GM23248 (cell line): Measurements from ENCODE around the gene ZNF648. TPM values are rescaled to one million over a fixed set of nuclear protein-coding genes. Genes with fewer than 3 reads are reported as not detected.

Source experiments
- DNase-seq: peaks from one replicate; pipeline ENCODE4 v3.0.0-alpha.2; 2015
- H2AFZ ChIP-seq: fragments of 200-600 bp; sonication (generic); 2 replicates; pipeline ENCODE4 v1.6.1; 2016; ENCODE audit warnings: antibody characterized with exemption
- H3F3A ChIP-seq: fragments of 200-600 bp; sonication (generic); 2 replicates; pipeline ENCODE4 v1.6.1; 2016; ENCODE audit warnings: mild to moderate bottlenecking, antibody characterized with exemption, mixed run types; ENCODE audit not compliant: insufficient read depth
- H3K27ac ChIP-seq: fragments of 200-600 bp; sonication (generic); 2 replicates; pipeline ENCODE4 v1.5.1; 2016; ENCODE audit warnings: mild to moderate bottlenecking
- H3K27me3 ChIP-seq: fragments of 200-600 bp; sonication (generic); replicated peaks from 2 replicates; pipeline ENCODE4 v1.6.1; 2016; ENCODE audit warnings: mild to moderate bottlenecking; ENCODE audit not compliant: insufficient read depth
- H3K36me3 ChIP-seq: fragments of 200-600 bp; sonication (generic); 2 replicates; pipeline ENCODE4 v1.6.1; 2016; ENCODE audit warnings: low read depth, mild to moderate bottlenecking
- H3K4me1 ChIP-seq: fragments of 200-600 bp; sonication (generic); 2 replicates; pipeline ENCODE4 v1.6.1; 2016; ENCODE audit warnings: mild to moderate bottlenecking; ENCODE audit not compliant: insufficient read depth
- H3K4me2 ChIP-seq: fragments of 200-600 bp; sonication (generic); one replicate; pipeline ENCODE4 v1.6.1; 2016; ENCODE audit warnings: mild to moderate bottlenecking; ENCODE audit not compliant: unreplicated experiment
- H3K4me3 ChIP-seq: fragments of 200-600 bp; sonication (generic); 2 replicates; pipeline ENCODE4 v1.5.1; 2016; ENCODE audit warnings: mild to moderate bottlenecking
- H3K79me2 ChIP-seq: fragments of 200-600 bp; sonication (generic); 2 replicates; pipeline ENCODE4 v1.6.1; 2016; ENCODE audit warnings: mild to moderate bottlenecking; ENCODE audit not compliant: insufficient read depth
- H3K9ac ChIP-seq: fragments of 200-600 bp; sonication (generic); 2 replicates; pipeline ENCODE4 v1.6.1; 2016; ENCODE audit warnings: mild to moderate bottlenecking
- H3K9me2 ChIP-seq: fragments of 200-600 bp; sonication (generic); 2 replicates; pipeline ENCODE4 v1.6.1; 2016; ENCODE audit warnings: mixed run types, mild to moderate bottlenecking, moderate library complexity; ENCODE audit not compliant: insufficient read depth
- H3K9me3 ChIP-seq: fragments of 200-600 bp; sonication (generic); one replicate; pipeline ENCODE4 v1.6.1; 2017; ENCODE audit warnings: low read depth
- H4K20me1 ChIP-seq: fragments of 200-600 bp; sonication (generic); 2 replicates; pipeline ENCODE4 v1.6.0; 2016; ENCODE audit not compliant: insufficient read depth
- EZH2 ChIP-seq: fragments of 200-600 bp; sonication (generic); IDR thresholded peaks from 2 replicates; pipeline ENCODE4 v1.6.1; 2018; ENCODE audit warnings: antibody characterized with exemption, mild to moderate bottlenecking; ENCODE audit not compliant: insufficient read depth, poor library complexity, severe bottlenecking
- EZH2phosphoT487 ChIP-seq: fragments of 200-600 bp; sonication (generic); IDR thresholded peaks from 2 replicates; pipeline ENCODE4 v1.6.1; 2018; ENCODE audit warnings: antibody characterized with exemption, moderate library complexity, mild to moderate bottlenecking, low read depth; ENCODE audit not compliant: insufficient read depth
- WGBS, 2 experiments: methylation state at CpG; one replicate each; pipeline ENCODE4 v1.1.6; 2015 to 2017; ENCODE audit warnings: low lambda C conversion rate in 2 of 2, low coverage in 1 of 2; ENCODE audit errors: missing lambda C conversion rate in 2 of 2; 5-methylcytosine and 5-hydroxymethylcytosine counted together
- in situ Hi-C: fragments of 300-500 bp; cut with MboI; formaldehyde crosslinking; loops from 2 replicates; pipeline ENCODE4 v1.15.0; 2020
- polyA plus RNA-seq: library from polyadenylated mRNA; unstranded; fragments of >200 nt; fragmentation: Nextera tagmentation; extraction: Ambion mirVana; gene quantifications from 2 replicates; pipeline ENCODE4 v1.2.1, GENCODE V29; 2016
- total RNA-seq: library from RNA; depleted of rRNA; stranded (reverse); fragments of >200 nt; shearing (Covaris generic); gene quantifications from 2 replicates; pipeline ENCODE4 v1.2.3, GENCODE V29; 2014; rRNA removed

The ZNF648 gene, protein sequence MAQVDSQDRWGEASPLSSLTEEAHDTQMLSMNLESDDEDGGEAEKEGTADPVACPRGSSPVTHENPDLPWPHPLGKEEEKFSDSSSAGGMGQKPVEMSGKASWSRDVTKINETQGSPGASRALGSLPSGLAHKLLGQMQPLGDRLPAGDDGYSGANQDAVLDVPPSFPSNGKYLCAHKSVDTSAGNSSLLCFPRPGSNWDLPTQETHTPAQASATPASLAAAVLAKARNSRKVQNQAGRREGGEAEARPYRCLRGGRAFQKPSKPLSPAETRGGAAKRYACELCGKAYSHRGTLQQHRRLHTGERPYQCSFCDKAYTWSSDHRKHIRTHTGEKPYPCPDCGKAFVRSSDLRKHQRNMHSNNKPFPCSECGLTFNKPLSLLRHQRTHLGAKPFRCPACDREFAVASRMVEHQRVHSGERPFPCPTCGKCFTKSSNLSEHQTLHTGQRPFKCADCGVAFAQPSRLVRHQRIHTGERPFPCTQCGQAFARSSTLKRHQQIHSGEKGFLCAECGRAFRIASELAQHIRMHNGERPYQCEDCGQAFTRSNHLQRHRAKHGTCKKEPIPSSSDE
- total RNA-seq (not detected in 2 replicates), polyA plus RNA-seq (not detected in 2 replicates)

DNA sequence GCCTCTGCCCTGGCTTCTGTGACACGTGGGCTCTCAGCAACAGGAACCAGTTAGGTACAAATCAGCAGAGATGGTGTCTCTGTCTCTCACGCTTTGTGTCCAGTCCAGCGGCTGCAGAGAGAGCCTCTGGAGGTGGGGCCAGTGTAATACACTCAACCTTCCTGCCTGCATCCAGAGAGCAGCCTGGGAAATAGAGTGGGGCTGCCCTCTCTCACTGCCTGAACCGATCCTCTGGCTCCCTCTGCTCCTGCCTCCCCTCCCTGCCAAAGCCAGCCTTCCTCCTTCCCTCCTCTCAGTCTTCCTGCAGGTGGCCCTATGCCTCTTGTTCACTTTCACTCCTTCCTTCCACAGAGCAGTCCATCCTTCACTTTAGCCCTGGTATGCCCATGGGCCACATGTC is at the start of gene ZNF648:
ZNF648 (minus strand) TSS at position 119 of the 400 bp plus-strand sequence. CDS start 3,702 bp downstream, outside the sequence.
- H3K9me2 ChIP-seq = no peaks in the 10 kb centered on the region
- H3K9ac ChIP-seq = no peak within 1 kb of the TSS
- no peaks in the 10 kb centered on the region for H3F3A ChIP-seq
- H3K27ac ChIP-seq = no peak within 1 kb of the TSS
- no peak within 1 kb of the TSS for H3K4me2 ChIP-seq
- no peaks in the 10 kb centered on the region for H3K9me3 ChIP-seq
- H3K4me1 ChIP-seq = no peaks in the 10 kb centered on the region
- H3K79me2 ChIP-seq = no peaks in the 10 kb centered on the region
- H3K27me3 ChIP-seq = no peaks in the 10 kb centered on the region
- H4K20me1 ChIP-seq = no peaks in the 10 kb centered on the region
- TF ChIP-seq EZH2 = no peak
- no peak for TF ChIP-seq EZH2phosphoT487
- DNase-seq = peak; percentile 3
- in situ Hi-C loops = loop anchor here (10.0 kb wide), 1 partner anchor 587 kb away; no protein-coding TSS in a partner anchor
- H3K36me3 ChIP-seq = no peaks in the 10 kb centered on the region
- 11 to 15% methylated on average over 4 of the region's 4 CpGs for WGBS, 2 experiments
- no peak within 1 kb of the TSS for H3K4me3 ChIP-seq
- H2AFZ ChIP-seq = no peak within 1 kb of the TSS

DNA sequence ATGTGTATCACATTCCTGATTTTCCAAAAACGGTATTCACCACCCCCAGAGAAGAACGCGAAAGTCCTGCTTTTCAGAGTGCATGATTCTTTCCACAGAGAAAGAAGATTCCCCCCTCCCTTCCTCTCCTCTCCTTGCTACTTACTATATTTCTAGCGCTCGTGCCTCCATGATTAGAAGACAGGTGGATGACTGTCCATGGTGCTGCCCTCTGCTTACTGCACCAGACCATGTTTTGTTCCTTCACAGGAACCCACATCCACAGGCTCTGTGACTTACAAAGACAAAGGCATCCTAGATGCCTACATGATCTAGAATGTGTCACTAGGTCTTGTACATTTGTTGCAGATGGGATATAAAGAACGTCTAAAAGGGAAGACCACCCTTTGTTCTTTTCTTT is 49.1 kb upstream of the ZNF648 start:
- no peaks in the 10 kb centered on the region for H3K9me2 ChIP-seq
- no peak overlapping the region for H3K27ac ChIP-seq
- no peaks in the 10 kb centered on the region for H3K36me3 ChIP-seq
- DNase-seq = no peak
- H3F3A ChIP-seq = no peaks in the 10 kb centered on the region
- H4K20me1 ChIP-seq = no peaks in the 10 kb centered on the region
- no peaks in the 10 kb centered on the region for H3K9me3 ChIP-seq
- no peak overlapping the region for H2AFZ ChIP-seq
- 54 to 58% methylated on average over 6 of the region's 6 CpGs for WGBS, 2 experiments
- in situ Hi-C loops = no loop called here
- no peaks in the 10 kb centered on the region for H3K27me3 ChIP-seq
- no peaks in the 10 kb centered on the region for H3K4me1 ChIP-seq
- no peak overlapping the region for H3K9ac ChIP-seq
- no peak overlapping the region for H3K4me2 ChIP-seq
- TF ChIP-seq EZH2phosphoT487 (no peak), EZH2 (no peak)
- no peak overlapping the region for H3K4me3 ChIP-seq
- H3K79me2 ChIP-seq = no peaks in the 10 kb centered on the region

DNA sequence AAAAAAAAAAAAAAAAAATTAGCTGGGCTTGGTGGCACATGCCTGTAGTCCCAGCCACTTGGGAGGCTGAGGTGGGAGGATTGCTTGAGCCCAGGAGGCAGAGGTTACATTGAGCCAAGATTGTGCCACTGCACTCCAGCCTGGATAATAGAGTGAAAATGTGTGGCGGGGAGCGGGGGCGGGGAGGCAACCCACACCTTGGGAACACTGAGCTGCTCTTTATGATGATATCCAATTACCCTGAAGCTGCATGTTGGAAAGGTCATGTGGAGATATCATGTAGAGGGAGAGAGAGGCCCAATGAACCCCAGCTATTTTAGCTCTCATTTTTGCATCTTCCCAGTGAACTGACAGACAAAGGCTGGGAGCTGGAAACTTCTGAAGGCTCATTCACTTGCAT is 48.3 kb upstream of the ZNF648 start:
- Histone ChIP-seq H4K20me1 (no peaks in the 10 kb centered on the region), H3K4me1 (no peaks in the 10 kb centered on the region), H3K9me3 (no peaks in the 10 kb centered on the region), H2AFZ (no peak overlapping the region), H3K9ac (no peak overlapping the region), H3K36me3 (no peaks in the 10 kb centered on the region), H3K4me2 (no peak overlapping the region), H3K9me2 (no peaks in the 10 kb centered on the region), H3F3A (no peaks in the 10 kb centered on the region), H3K79me2 (no peaks in the 10 kb centered on the region), H3K4me3 (no peak overlapping the region), H3K27ac (no peak overlapping the region), H3K27me3 (no peaks in the 10 kb centered on the region)
- in situ Hi-C loops = no loop called here
- no peak for DNase-seq
- TF ChIP-seq EZH2phosphoT487 = no peak
- TF ChIP-seq EZH2 = no peak
- WGBS, 2 experiments = 83 to 86% methylated on average over 3 of the region's 3 CpGs

DNA sequence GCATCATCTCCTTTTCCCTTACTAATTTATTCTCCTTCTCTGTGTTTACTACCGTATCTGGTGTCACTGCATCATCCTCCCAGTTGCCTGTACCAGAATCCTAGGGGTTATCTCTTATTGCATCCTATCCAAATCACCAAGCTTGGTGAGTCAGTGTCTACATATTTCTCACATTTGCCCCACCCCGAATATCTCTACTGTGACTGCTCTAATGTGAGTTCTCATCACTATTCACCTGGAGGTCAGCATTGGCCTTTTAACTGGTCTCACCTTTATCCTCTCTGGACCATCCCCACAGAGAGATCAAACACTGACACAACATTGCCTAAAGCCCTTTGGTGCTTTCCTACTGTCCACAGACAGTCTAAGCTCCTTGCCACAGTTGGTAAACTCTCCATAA is 45.7 kb upstream of the ZNF648 start:
- Histone ChIP-seq H3K9ac (no peak overlapping the region), H3K4me1 (no peaks in the 10 kb centered on the region), H3K4me2 (no peak overlapping the region), H3K9me2 (no peaks in the 10 kb centered on the region), H4K20me1 (no peaks in the 10 kb centered on the region), H3F3A (no peaks in the 10 kb centered on the region), H3K9me3 (no peaks in the 10 kb centered on the region), H3K27ac (no peak overlapping the region), H2AFZ (no peak overlapping the region), H3K27me3 (no peaks in the 10 kb centered on the region), H3K4me3 (no peak overlapping the region), H3K36me3 (no peaks in the 10 kb centered on the region), H3K79me2 (no peaks in the 10 kb centered on the region)
- in situ Hi-C loops = no loop called here
- DNase-seq = no peak
- no peak for TF ChIP-seq EZH2
- TF ChIP-seq EZH2phosphoT487 = no peak
- 37 to 38% methylated on average over 2 of the region's 2 CpGs for WGBS, 2 experiments
